Left lung (tissue), 10 donors: ENCODE results near the gene CNST. TPM values are rescaled to one million over a fixed set of nuclear protein-coding genes. Genes with fewer than 3 reads are reported as not detected.

Source experiments
- ATAC-seq: fragments of 200-7000 bp; cut with Tn5 transposase; one replicate; pipeline ENCODE4 v1.9.1; 2020; ENCODE audit warnings: moderate library complexity
- DNase-seq, 4 donors: peaks; one replicate each; pipeline ENCODE4 v3.0.0-alpha.2; 2013 to 2020
- H3K27ac ChIP-seq, 2 donors: fragments of 200-600 bp; sonication (generic) in 1 of 2; one replicate each; pipeline versions ENCODE4 v1.5.0 to v1.8.0; 2020 to 2021
- H3K27me3 ChIP-seq, 2 donors: fragments of 200-600 bp; sonication (generic) in 1 of 2; one replicate each; pipeline versions ENCODE4 v1.5.0 to v1.8.0; 2020 to 2021
- H3K36me3 ChIP-seq, 2 donors: fragments of 200-600 bp; sonication (generic) in 1 of 2; one replicate each; pipeline versions ENCODE4 v1.5.0 to v1.8.0; 2020 to 2021
- H3K4me1 ChIP-seq, 2 donors: fragments of 200-600 bp; one replicate each; pipeline ENCODE4 v1.8.0; 2021
- H3K4me3 ChIP-seq, 2 donors: fragments of 200-600 bp; sonication (generic) in 1 of 2; one replicate each; pipeline versions ENCODE4 v1.5.0 to v1.8.0; 2020 to 2021; ENCODE audit warnings: mild to moderate bottlenecking in 1 of 2
- H3K9me3 ChIP-seq, 2 donors: fragments of 200-600 bp; sonication (generic) in 1 of 2; one replicate each; pipeline versions ENCODE4 v1.5.0 to v1.8.0; 2020 to 2021
- CTCF ChIP-seq, 2 donors: fragments of 200-600 bp; sonication (generic) in 1 of 2; IDR thresholded peaks; one replicate each; pipeline versions ENCODE4 v1.5.0 to v1.8.0; 2021; ENCODE audit warnings: antibody characterized with exemption in 2 of 2
- intact Hi-C, 2 donors: fragments of 100-400 bp; cut with DNase I; formaldehyde crosslinking; loops; one replicate each; pipeline versions ENCODE4 v1.11.2 to v1.14.2; 2022
- polyA plus RNA-seq, 6 donors: library from polyadenylated mRNA; unstranded; fragments of 120-200 nt; gene quantifications; one replicate each; pipeline ENCODE4 v1.2.1, GENCODE V29; 2013; ENCODE audit not compliant: insufficient read length in 6 of 6
- total RNA-seq, 2 donors: library from RNA; stranded (reverse); fragmentation: NEBNext Ultra II Directional; extraction: Animal tissue kit (Norgen Biotek cat#: 25700); gene quantifications; one replicate each; pipeline ENCODE4 v1.2.1, GENCODE V29; 2021
- donor health status: DM: no; HTN: yes; CAD: no.
- donor health status: DM: no; HTN: no; CAD: no.

Gene CNST
- total and polyA plus RNA-seq, 8 donors: 18.0 to 24.0 (median 19.6) TPM

GRCh38 chr1:246582301-246583055, 16.2 kb downstream of the CNST start:
- Histone ChIP-seq H3K27me3 (no peaks in the 10 kb centered on the region), H3K4me1 (peaks cover 42 to 53% of the 10 kb centered on the region in 2 donors), H3K36me3 (no peaks in the 10 kb centered on the region), H3K9me3 (no peaks in the 10 kb centered on the region), H3K4me3 (no peak overlapping the region), H3K27ac (peak overlapping the region; percentile 15 to 26)
- DNase-seq (no peak), ATAC-seq (no peak)
- TF ChIP-seq CTCF (IDR thresholded peaks at IDR 0.05): no peak
- intact Hi-C loops: no loop called here

- peak overlapping the region; percentile 15 to 26 for H3K27ac ChIP-seq
Measured at GRCh38 chr1:246583056-246583440, 16.8 kb downstream of the CNST start.

GRCh38 chr1:246583448-246584185, 17.4 kb downstream of the CNST start:
- Histone ChIP-seq H3K9me3 (no peaks in the 10 kb centered on the region), H3K27me3 (no peaks in the 10 kb centered on the region), H3K4me1 (peaks cover 39 to 61% of the 10 kb centered on the region in 2 donors), H3K36me3 (no peaks in the 10 kb centered on the region), H3K4me3 (no peak overlapping the region), H3K27ac (peak overlapping the region; percentile 15 to 26)
- intact Hi-C loops: no loop called here
- ATAC-seq: peak; percentile 80
- no peak for TF ChIP-seq CTCF (IDR thresholded peaks at IDR 0.05)
- peak in 1 of 4 donors; percentile 37 for DNase-seq

More at GRCh38 chr1:246583056-246583440, 16.8 kb downstream of the CNST start:
- intact Hi-C loops: no loop called here
- H3K4me1 ChIP-seq: peaks cover 42 to 57% of the 10 kb centered on the region in 2 donors
- H3K9me3 ChIP-seq: no peaks in the 10 kb centered on the region
- ATAC-seq (peak; percentile 23), DNase-seq (no peak)
- no peak overlapping the region for H3K4me3 ChIP-seq
- no peak for TF ChIP-seq CTCF (IDR thresholded peaks at IDR 0.05)
- H3K27me3 ChIP-seq: no peaks in the 10 kb centered on the region
- H3K36me3 ChIP-seq: no peaks in the 10 kb centered on the region

GRCh38 chr1:246587032-246587431, 20.8 kb downstream of the CNST start:
- DNase-seq: no peak
- Histone ChIP-seq H3K4me3 (no peak overlapping the region), H3K9me3 (peaks cover 0 to 4% of the 10 kb centered on the region in 2 donors), H3K36me3 (peaks cover 0 to 6% of the 10 kb centered on the region in 2 donors), H3K27ac (peak overlapping the region; percentile 71 to 72), H3K4me1 (peaks cover 22 to 49% of the 10 kb centered on the region in 2 donors), H3K27me3 (no peaks in the 10 kb centered on the region)
- TF ChIP-seq CTCF (IDR thresholded peaks at IDR 0.05): no peak
- ATAC-seq: no peak
- intact Hi-C loops: no loop called here

DNA sequence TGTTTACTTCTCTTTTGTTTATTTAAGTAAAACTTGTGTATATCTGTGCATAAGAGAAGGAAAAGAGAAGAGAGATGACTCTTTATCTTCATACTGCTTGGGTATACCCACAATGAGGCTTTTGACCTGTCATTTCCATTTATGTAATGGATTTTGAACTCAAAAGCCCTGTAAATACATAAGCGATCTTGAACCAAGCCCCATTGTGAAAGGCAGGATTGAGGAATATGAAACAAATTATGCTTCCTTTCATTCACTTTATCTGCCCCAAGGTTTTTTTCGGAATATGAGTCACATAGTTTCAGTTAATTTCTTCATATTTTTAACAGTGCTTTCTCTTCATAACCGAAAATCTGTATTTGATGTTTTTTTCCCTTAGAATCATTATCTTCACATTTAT, 21.4 kb downstream of the CNST start:
- ATAC-seq: no peak

More for the DNA sequence above, 21.4 kb downstream of the CNST start:
- peaks cover 0 to 10% of the 10 kb centered on the region in 2 donors for H3K36me3 ChIP-seq
- H3K4me3 ChIP-seq: no peak overlapping the region
- no peak for DNase-seq
- H3K4me1 ChIP-seq: peaks cover 22 to 43% of the 10 kb centered on the region in 2 donors
- H3K27ac ChIP-seq: peak overlapping the region; percentile 71 to 72
- intact Hi-C loops: no loop called here
- no peak for TF ChIP-seq CTCF (IDR thresholded peaks at IDR 0.05)
- H3K27me3 ChIP-seq: no peaks in the 10 kb centered on the region
- H3K9me3 ChIP-seq: peaks cover 0 to 4% of the 10 kb centered on the region in 2 donors
